Pulmonary artery endothelial cell (primary cell): ENCODE measurements around the gene PPP1R12C. TPM values are rescaled to one million over a fixed set of nuclear protein-coding genes. Genes with fewer than 3 reads are reported as not detected.

Experiments used
- DNase-seq: peaks from one replicate; pipeline ENCODE4 v3.0.0-alpha.2; 2011; ENCODE audit warnings: low read depth, low spot score
- total RNA-seq: library from RNA; depleted of rRNA; stranded (reverse); fragments of >200 nt; gene quantifications from 2 replicates; pipeline ENCODE4 v1.2.3, GENCODE V29; 2014

PPP1R12C gene
- total RNA-seq, 1 donor from 2014 or later = 34.8 TPM

DNA sequence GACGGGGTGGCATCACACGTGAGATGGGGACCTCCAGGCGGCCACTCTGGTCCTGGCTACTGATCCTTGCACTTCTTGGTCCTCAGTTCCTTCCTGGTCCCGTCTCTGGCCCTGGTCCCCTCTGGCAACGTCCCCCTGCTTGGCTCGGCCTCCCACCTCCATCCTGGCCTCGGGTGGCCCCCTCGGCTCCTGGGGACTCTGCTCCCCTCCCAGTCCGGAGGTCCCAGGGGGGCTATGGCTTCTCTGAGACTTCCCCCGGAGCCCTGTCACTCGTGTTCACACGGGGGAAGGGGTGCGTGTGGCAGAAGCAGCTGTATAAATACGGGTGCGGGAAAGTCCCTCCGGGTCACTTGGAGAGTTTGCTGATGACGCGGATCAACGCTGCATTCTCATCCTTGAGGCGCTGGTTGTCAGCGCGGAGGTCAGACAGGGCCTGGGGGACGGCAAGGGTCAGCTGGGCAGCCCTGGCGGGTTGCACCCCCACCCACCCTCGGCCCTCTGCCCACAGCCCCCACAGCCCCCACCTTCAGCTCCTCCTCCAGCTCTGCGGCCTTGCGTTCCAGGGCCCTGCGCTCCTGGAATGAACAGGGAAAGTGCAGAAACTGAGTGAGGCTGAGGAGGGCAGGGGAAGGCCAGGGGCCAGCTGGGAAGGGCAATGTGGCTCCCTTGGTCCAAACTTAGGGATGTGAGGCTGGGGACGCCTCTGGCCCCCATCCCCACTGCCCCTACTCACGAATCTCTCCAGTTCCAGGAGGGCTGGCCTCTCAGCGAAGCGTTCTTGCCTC lies 26.1 kb downstream of the PPP1R12C start:
- no peak for DNase-seq

DNA sequence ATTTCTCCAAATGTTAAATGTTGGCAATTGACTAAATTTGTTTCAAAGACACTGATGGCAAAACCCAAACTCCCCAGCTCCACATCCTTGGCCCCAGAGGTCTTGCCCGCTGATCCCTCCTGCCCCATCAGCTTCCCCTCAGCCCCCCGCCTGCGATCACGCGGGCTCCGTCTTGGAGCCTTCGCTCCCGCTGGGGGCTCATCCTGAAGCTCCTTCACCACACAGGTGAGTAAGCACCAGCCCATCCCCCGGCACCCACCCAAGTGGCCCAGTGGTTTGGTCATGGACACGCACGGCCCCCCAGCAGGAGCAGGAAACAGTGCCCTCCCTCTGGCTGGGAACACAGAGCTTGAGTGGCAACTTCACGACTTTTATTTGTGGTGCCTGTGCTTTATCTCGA lies 26.9 kb downstream of the PPP1R12C start:
- no peak for DNase-seq

DNA sequence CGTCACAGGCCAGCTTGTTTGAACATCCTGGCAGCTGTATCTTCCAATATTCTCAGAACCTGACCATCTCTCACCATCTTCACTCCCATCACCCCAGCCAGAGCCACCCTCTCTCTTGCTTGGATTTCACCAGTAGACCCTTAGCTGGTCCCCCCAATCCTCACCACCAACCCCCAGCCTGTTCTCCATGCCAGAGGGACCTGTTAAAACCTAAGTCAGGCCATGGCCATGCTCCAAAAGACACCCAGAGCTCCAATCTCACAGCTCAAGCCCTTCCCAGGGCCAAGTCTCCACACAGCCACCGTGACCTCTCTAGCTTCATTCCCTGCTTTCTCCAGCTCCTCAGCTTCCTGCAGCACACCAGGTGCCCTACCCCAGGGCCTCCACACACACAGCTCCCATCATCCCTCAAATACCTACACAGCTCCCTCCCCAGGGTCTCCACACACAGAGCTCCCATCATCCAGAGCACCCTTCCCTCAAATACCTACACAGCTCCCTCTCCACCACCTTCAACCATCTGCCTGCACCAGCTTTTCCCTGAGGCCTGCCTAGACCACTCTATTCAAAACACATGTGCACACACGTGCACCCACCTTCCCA lies 28.0 kb downstream of the PPP1R12C start:
- DNase-seq = no peak

DNA sequence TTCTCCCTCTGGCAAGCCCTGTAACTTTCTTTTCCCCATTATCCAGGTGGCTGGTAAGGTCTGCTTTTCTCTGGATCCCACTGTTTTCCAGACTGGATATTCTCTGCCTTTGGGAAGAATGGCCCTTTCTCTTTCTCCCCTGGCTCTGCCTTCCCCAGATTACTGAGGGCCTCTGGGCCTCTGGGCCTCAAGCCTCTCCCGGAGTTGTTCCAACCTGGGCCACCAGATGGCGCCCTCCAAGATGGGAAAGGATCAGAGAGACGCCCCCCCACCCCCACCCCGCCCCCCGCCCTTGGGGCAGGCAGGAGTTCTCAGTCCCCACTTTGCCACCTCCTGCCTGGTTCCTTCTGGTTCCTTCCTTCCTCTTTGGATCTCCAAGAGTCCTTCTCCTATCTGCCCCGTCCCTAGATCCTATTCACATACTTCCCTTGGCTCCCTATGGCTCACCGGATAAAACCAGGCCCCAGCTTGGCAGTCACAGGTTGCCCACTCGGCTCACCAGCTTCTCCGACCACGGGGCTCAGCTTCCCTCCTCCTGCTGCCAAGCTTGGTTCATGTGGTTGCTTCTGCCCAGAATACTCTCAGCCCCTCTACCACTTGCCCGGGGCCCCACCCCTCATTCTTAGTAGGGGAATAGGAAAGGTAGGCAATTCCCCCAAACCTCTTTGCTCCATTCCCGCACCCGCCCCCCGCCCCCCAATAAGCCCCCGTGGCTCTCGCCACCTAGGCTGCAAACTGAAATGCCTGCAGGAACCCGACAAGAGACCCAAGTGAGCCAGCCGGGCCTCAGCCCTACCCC lies 28.7 kb downstream of the PPP1R12C start:
- no peak for DNase-seq

DNA sequence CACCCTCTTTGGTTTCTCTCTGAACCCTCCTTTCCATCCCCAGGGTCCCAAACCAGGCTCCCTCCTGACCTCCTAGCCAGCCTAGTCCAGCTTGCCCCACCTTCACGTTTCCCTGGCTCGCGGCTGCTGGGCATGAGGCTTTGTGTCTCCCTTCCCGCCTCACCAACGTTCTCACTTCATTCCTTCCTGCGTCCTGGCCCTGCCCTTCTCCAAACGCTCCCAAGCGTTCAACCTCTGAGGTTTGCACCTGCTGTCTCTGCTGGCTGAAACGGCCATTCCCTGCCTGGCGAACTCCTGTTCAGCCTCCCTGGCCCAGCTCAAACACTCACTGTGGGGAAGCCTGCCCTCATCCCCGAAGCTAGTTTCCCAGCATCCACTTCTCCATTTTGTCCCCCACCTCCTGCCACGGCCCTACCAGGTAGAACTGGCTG lies 29.4 kb downstream of the PPP1R12C start:
- DNase-seq = no peak

DNA sequence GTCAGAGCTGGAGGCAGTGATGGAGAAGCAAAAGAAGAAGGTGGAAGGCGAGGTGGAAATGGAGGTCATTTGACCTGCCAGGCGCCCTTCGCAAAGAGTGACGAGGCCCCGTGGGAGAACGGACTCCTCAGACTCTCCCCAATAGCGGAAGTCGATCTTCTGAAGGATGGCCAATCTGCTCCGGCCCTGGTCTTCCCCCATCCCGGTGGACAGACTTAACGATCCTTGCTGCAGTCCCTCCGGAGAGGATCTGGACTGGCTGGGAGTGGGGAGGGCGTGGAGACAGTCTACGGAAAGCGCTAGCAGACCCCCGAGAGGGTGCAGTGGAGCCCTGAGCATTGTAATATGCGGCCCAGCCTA lies 29.9 kb downstream of the PPP1R12C start:
- no peak for DNase-seq

DNA sequence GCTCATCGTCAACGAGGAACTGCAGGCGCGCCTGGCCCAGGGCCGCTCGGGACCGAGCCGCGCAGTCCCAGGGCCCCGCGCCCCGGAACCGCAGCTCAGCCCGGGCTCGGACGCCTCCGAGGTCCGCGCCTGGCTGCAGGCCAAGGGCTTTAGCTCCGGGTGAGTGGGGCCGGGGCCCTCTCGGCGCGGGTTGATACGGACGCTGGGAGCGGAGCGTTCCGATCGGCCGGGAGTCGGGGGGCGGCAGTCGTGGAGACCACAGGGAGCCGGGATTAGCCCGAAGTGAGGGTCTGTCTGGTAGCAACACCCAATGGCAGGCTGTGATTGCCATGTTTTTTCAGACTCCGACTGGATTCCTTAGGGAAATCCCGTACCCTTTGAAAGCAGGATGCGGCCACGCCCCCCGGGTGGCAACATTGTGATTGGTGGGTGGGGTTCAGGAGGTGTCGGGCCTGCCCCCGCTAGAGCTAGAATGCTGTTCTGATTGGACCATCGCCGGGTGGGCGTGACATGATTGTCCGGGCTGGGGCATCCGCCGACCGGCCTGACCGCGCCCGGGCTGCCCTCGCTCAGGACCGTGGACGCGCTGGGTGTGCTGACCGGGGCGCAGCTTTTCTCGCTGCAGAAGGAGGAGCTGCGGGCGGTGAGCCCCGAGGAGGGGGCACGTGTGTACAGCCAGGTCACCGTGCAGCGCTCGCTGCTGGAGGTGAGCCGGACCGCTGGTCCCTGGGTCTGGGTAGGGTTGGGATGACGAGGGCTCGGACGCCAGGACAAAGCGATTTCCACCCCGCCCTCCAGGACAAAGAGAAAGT lies 30.5 kb downstream of the PPP1R12C start:
- peak; percentile 85 for DNase-seq

DNA sequence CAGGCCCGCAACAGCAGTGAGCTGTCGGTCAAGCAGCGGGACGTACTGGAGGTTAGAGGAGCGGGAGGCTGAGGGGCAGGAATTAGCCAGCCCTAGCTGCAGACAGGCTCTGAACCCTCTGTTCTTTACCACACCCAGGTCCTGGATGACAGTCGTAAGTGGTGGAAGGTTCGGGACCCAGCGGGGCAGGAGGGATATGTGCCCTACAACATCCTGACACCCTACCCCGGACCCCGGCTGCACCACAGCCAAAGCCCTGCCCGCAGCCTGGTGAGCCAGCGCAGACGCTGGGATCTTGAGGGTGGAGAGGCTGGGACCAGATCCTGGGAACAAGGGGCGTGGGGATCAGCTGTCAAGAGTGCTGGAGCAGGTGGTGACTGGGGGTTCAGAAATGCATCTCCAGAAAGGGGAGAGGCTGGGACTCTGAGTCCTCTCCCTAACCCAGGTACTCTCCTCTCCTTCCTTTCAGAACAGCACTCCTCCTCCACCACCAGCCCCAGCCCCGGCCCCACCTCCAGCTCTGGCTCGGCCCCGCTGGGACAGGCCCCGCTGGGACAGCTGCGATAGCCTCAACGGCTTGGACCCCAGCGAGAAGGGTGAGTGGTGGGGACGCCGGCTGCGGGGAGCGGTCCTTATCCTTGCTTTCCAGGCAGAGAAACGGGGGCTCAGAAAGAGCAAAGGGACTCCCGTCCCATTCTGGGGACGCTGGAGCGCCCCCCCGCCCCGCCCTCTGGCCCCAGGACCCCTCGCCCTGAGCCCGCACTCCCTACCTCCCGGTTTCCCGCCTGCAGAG lies 31.3 kb downstream of the PPP1R12C start:
- DNase-seq = no peak

DNA sequence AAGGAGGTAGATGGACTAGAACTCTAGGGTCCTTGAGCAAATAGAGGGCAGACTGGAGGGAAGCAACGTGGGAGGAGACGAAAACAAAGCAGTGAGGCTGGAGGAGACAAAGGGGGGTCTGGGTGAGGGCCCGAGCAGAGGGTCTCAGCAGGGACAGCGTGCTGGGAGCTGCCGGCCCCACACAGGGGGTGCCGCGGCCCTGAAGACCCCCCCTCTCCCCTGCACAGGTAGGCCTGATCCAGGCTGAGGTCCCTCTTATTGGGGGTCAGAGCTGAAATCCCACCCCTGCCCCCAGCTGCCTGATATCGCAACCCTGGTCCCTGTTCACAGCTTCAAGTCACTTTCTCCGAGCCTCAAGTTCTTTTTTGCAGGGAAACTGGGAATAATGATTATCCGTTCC lies 33.0 kb downstream of the PPP1R12C start:
- no peak for DNase-seq

DNA sequence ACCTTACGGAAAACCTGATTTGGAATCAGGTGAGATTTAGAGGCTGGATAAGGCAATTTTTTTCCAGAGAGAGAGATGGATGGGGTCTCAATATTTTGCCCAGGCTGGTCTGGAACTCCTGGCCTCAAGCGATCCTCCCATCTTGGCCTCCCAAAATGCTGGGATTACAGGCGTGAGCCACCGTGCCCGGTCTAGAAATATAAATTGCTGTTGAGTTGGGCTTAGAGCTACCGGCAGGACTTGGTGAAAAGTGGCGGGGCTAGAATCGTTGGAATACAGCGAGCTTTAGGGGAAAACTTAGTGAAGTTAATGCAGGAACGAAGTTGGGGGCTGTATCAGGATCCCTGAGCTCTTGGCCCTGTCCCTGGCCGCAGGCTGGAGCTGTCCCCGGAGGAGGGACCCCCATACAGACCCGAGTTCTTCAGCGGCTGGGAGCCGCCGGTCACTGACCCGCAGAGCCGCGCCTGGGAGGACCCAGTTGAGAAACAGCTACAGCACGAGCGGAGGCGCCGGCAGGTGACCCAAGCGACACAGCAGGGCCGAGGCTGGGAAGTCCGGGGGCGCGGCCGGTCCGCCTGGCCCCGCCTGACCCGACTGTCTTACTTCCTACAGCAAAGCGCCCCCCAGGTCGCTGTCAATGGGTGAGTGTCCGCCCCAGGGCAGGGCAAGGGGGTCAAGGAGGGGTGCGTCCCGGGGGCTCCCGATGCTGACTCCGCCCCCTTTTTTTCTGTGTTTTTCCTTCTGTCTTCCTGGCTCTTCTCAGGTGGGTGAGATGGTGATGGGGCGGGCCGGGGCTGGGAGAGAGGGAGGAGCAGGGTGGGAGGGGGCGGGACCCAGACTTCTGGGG lies 34.2 kb downstream of the PPP1R12C start:
- DNase-seq = no peak

DNA sequence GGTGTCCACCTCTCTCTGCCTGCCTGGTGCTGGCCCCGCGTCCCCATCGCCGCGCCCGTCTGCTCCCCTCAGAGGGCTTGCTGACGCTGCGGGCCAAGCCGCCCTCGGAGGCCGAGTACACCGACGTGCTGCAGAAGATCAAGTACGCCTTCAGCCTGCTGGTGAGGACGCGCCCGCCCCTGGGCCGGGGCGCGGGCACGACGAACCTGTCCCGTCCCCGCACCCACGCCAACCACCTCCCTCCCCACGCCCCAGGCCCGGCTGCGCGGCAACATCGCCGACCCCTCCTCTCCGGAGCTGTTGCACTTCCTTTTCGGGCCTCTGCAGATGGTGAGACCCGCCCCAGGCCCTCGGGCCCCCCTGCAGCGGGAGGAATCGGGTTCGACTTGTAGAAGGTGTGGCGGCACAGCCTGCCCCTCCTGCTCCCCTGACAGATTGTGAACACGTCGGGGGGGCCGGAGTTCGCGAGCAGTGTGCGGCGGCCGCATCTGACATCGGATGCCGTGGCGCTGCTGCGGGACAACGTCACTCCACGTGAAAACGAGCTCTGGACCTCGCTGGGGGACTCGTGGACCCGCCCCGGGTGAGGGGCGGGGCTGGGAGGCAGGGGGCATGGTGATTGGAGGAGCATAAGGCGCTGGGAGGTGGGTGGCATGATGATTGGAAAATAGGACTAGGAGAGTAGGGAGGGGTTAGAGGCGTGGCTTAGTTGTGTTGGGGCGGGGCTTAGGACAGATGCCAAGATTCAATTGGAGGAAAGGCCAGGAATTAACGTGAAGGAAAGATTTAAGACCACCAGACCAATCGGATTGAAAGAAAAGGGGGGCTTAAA lies 35.2 kb downstream of the PPP1R12C start:
- DNase-seq = no peak

DNA sequence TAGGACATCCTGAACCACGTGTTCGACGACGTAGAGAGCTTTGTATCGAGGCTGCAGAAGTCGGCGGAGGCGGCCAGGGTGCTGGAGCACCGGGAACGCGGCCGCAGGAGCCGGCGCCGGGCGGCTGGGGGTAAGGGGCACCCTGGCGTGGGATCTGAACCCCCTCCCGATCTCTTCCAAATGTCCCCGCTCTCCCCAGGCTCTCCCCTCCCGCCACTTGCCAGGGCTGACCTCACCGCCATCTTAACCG lies 35.7 kb downstream of the PPP1R12C start:
- no peak for DNase-seq

DNA sequence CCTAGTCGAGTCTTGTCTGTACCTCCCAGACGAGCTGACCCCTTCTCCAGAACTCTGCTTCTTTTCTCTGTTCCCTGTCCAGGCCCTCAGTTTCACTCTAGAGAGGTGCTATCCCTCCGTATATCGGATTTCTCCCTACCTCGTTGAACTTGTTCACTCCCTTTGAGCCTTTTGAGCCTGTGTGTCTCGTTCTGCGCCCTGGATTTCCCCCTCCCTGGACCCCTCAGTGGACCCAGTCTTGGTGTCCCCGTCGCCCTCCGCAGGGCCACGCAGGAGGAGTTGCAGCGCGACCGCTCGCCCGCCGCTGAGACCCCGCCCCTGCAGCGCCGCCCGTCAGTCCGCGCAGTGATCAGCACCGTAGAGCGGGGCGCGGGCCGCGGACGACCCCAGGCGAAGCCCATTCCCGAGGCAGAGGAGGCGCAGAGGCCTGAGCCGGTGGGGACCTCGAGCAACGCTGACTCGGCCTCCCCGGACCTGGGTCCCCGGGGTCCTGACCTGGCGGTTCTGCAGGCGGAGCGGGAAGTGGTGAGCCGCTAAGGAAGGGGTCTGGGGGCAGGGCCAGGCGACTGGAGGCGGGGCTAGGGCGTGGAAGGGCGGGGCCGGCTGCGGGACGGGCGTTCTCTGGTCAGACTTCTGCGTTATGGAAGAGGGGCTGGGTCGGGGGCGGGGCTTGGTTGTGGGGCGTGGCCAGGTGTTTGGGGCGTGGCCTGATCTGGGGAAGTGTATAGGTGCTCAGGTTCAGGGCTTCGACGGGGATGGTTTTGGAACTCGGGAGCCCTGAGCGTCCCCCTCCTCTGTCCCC lies 36.3 kb downstream of the PPP1R12C start:
- DNase-seq = no peak

DNA sequence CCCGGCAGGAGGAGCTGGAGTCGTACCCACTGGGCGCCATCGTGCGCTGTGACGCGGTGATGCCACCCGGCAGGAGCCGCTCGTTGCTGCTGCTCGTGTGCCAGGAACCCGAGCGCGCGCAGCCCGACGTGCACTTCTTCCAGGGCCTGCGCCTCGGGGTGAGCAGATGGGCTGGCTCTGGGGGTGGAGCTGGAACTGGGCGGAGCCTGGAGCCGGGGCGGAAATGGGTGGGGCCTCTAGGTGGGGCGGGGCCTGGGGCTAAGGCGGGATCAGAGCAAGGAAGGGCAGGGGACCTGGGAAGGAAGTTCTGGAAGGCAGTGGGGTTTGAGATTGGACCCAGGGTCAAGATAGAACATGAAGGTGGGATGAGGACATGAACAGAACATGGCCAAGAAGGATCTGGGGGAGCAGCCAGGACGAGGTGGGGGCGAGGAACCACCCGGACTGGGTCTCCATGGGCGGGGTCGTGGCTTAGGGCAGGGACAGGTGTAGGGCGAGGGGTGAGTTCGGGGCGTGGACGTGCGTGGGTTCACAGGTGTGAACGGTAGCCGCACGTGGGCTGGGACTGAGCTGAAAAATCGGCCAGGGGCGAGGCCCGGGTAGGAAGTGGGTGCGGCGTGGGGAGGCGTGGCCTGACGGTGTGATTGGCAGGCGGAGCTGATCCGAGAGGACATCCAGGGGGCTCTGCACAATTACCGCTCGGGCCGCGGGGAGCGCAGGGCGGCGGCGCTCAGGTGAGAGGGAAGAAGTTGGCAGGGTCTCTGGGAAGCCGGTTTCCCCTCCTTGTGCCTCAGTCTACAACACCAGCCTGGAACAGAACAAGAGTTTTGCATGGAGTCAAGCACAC lies 37.1 kb downstream of the PPP1R12C start:
- DNase-seq = no peak

DNA sequence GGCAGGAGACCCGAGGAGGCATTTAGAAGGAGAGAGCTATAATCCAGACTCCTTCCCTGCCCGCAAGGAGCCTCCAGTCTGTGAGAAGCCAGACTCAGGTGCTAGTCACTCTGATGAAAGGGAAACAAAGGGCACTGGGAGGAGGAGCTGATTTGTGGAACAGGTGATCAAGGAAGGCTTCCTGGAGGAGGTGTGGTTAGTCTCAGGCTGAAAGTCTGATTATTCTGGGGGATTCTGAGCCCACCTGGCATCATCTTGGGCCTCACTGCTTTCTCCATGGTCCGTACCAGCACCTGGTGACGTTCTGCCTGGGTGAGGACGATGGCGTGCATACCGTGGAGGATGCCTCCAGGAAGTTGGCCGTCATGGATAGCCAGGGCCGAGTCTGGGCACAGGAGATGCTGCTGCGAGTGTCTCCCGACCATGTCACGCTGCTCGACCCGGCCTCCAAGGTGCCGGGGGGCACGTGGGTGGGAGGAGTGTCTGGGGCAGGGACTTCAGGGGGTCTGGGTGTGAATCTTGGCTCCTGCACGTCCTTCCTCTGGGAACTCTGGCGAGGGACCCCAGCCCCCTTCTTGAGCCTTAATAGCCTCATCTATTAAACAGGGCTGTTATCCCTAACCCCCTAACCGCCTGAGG lies 37.9 kb downstream of the PPP1R12C start:
- no peak for DNase-seq

DNA sequence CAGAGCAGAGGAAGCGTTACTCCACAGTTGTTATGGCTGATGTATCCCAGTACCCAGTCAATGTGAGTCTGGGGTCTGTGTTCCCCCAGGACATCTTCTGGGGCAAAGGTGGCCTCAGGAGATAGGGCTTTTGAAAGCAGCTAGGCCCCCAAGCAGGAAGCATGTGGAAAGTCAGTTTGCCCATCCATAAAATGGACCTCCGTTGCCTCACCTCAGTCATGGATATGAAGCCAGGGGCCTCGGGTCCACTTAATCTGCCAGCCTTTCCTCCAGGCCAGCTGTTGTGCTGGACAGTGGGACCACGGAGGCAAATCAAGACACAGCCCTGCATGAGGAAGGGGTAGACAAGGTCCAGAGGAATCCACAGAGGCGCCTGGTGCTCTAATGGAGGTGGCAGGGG lies 38.4 kb downstream of the PPP1R12C start:
- DNase-seq = no peak

DNA sequence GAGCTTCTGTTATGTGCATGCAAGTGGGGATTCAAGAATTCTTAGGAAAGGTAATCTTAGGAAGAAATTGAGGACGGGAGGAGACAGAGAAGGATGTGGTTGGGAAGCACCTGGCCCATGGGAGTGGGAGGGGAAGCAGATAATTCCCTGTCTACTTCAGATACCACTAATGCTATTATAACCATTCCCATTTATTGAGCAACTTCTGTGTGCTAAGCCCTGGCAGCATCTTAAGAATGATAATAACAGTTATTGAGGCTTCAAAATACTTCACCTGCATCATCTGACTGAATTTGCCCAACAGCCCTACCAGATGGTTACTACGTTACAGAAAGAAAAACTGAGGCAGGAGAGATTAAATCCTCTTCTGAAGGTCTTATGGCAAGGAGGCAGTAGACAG lies 40.3 kb downstream of the PPP1R12C start:
- DNase-seq = no peak
